Measurements from ENCODE around the gene DCP2.
"Not testable (repeated sequence)": the region's sequence is repeated elsewhere in the genome, so short reads cannot be mapped to it uniquely, and the experiment has no call there.

Gene DCP2
- 195 to 206 reads per million in 2 donors for total RNA-seq

- DNase-seq = peak; percentile 85 to 99 (median 93)
Measured at GRCh38 chr5:112976432-112977309, at the start of gene DCP2. Gene DCP2 (plus strand): TSS chr5:112976798. CDS start chr5:112976934, 136 bp downstream.

GRCh38 chr5:112929336-112930081, 47.1 kb upstream of the DCP2 start:
- DNase-seq = peak in 1 of 5 experiments; percentile 82

GRCh38 chr5:112930082-112930344, 46.6 kb upstream of the DCP2 start:
- peak in 3 of 5 experiments; percentile 8 to 88 (median 48) for DNase-seq

DNA sequence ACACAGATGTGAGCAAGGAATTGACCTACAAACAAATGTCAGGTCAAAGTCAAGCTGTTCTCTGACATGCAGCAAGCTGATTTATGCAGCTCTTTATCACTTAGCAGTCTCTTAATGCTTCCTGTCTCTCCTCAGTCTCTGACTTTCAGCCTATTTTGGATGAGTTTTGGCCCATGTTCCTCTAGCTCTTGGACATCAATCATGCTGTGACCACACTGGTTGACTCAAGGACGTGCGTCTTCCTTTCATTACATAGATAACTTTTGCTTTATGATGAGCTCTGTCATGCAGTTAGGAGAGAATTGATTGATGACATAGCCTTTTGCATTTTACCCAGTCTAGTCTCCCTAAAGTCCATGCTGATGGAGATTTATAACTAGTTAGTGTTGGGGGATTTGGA, 45.1 kb upstream of the DCP2 start:
- no peak for DNase-seq

DNA sequence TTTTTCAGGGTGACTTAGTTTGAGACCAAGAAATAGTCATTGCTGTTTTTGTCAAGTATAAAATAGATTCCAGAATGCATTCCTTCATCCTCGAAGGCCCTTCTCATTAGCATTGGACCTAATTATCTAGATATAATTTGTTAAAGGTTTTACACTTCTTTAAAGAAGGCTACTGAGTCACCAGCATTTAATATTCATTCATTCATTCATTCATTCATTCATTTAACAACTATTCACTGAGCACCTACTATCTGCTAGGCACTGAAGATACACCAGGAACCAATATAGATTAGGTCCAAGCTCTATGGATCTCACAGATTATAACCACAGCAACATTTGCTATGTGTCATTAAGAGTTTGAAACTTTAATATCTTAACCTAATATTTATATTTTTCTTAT, 43.5 kb upstream of the DCP2 start:
- DNase-seq = no peak

DNA sequence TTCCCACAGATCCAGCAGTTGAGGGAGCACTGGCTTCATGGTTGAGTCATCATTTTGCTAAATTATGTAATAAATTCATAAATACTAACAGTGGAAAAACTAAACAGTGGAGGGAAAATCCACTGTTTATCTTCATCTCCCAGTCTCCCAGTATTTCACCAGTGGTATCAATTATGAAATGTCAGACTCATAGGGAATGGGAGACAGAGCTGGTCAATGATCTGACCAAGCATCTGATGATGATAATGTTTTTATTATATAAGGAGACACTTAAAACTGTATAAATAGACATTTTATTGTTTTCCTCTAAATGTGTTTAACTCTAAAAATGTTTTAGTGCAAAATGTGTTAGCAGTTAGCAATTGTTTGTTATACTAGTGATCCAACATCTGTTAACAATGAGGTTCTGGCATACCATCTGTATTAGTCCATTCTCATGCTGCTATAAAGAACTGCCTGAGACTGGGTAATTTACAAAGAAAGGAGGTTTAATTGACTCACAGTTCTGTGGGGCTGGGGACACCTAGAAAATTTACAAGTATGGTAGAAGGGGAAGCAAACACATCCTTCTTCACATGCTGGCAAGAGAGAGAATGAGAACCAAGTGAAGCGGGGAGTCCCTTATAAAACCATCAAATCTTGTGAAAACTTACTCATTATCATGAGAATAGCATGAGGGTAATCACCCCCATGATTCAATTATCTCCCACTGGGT, 42.8 kb upstream of the DCP2 start:
- DNase-seq = no peak

DNA sequence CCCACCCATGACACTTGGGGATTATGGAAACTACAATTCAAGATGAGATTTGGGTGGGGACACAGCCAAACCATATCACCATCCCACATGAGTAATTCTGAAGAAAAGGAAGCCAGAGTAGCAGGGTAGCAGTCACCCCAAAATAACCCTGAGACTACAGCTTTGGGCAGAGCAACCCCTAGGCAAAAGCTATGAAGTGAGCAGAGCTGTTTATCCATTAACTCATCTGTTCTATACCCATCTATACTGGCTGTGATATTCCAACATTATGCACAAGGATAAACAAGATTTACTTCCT, 42.3 kb upstream of the DCP2 start:
- no peak for DNase-seq

DNA sequence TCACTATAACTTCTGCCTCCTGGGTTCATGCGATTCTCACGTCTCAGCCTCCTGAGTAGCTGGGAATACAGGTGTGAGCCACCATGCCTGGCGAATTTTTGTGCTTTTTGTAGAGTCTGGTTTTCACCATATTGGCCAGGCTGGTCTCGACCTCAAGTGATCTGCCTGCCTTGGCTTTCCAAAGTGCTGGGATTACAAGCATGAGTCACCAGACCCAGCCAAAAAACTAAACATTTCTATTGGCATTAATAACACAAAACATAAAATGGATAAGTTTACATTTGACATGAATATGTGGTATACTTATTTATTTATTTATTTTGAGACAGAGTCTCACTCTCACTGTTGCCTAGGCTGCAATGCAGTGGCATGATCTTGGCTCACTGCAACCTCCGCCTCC, 40.9 kb upstream of the DCP2 start:
- DNase-seq = no peak

DNA sequence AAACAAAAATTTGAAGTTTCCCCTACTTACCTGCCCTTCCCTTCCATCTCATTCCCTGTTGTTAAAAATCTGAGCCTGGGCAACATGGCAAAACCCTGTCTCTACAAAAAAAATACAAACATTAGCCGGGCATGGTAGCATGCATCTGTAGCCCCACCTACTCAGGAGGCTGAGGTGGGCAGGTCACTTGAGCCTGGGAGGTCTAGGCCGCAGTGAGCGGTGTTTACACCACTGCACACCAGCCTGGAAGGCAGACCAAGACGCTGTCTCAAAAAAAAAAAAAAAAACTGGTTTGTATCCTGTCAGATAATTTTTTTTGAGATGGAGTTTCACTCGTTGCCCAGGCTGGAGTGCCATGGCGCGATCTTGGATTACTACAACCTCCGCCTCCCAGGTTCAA, 38.3 kb upstream of the DCP2 start:
- DNase-seq = no peak

DNA sequence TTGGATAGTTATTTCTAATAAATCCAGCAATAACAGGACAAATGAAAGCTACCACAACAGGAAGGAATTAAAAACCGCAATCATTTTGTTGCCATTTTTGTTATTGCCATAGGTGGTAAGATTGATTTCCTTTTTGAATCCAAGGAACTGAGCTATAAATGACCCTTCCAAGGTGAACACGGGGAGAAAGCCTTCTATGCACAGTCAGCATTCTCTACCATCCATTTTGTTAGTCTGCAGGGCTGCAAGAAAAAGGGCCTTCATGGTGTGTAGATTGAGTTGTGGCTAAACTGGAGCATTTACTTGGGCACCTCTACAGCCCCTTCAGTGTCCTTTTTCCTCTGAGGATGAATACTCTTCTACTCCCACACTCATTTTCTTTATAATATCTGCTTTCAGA, 35.9 kb upstream of the DCP2 start:
- DNase-seq = no peak

GRCh38 chr5:112948458-112948857, 28.1 kb upstream of the DCP2 start:
- no peak for DNase-seq

GRCh38 chr5:112951124-112951702, 25.4 kb upstream of the DCP2 start:
- peak in 1 of 5 experiments; percentile 79 for DNase-seq

GRCh38 chr5:112956606-112957005, 20.0 kb upstream of the DCP2 start:
- no peak for DNase-seq

GRCh38 chr5:112957036-112957808, 19.4 kb upstream of the DCP2 start:
- DNase-seq = no peak

- DNase-seq = peak in 1 of 5 experiments; percentile 49
Measured at GRCh38 chr5:112958093-112959088, 18.2 kb upstream of the DCP2 start.

DNA sequence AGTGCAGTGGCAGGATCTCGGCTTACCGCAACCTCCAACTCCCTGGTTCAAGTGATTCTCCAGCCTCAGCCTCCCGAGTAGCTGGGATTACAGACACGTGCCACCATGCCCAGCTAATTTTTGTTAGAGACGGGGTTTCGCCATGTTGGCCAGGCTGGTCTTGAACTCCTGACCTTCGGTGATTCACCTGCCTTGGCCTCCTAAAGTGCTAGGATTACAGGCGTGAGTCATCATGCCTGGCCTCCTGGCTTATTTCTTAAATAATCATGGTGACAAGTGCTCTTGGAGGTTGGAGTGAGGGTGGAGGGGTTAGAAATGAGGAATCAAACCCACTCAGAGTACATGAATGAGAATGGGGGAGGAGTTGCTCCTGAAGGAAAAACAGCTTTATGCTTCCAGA, 16.7 kb upstream of the DCP2 start:
- not testable (repeated sequence) for DNase-seq

DNA sequence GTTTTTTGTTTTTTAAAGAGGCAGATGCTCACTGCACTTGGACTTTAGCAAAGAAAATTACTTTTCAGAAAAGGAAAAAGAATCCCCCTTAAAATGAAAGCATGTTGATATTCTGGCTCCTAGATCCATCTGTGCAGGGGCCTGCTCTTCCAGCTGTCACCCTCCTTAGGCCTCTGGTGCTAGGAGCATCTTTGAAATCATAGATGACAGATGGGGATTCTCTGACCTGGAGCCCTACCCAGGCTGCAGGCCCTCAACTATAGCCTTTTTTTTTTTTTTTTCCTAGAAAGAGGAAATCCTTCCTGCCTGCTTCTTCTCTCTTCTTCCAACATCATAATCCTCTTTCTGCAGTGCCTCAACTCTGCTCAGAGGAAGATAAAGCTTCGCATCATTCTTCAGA, 16.3 kb upstream of the DCP2 start:
- DNase-seq = no peak

- no peak for DNase-seq
Measured at GRCh38 chr5:112960863-112961504, 15.6 kb upstream of the DCP2 start.

- not testable (repeated sequence) for DNase-seq
Measured at GRCh38 chr5:112963374-112963733, 13.2 kb upstream of the DCP2 start.

- peak in 1 of 5 experiments; percentile 59 for DNase-seq
Measured at GRCh38 chr5:112965733-112966306, 10.8 kb upstream of the DCP2 start.

Measured in T-helper 2 cell (primary cell).